ENCODE results near the gene CLEC10A. TPM values are rescaled to one million over a fixed set of nuclear protein-coding genes. Genes with fewer than 3 reads are reported as not detected.

CLEC10A gene
- polyA plus RNA-seq, 3 donors = 22.7 to 69.4 (median 61.9) TPM

GRCh38 chr17:7080456-7081041 lies 498 bp upstream of the CLEC10A start:
- DNase-seq = no peak
- H3K36me3 ChIP-seq (replicated peaks in 1 of 2; ENCODE audit: control insufficient read depth in 1 of 2, insufficient read depth in 2 of 2, low read length in 2 of 2) = no peaks in the 10 kb centered on the region
- no peaks in the 10 kb centered on the region for H3K79me2 ChIP-seq (ENCODE audit: insufficient read depth, low read length)
- Mint-ChIP-seq H3K4me1 (peaks cover 63% of the 10 kb centered on the region), H3K9me3 (peaks cover 0 to 6% (median 2%) of the 10 kb centered on the region in 7 donors), H3K4me3 (peak overlapping the region; percentile 17 to 78), H3K27ac (peak overlapping the region in 5 of 7 donors; percentile 7 to 82 (median 71)), H3K36me3 (peaks cover 18 to 22% of the 10 kb centered on the region in 2 donors), H3K27me3 (ENCODE audit: low read depth in 3 of 3) (peaks cover 2 to 8% (median 8%) of the 10 kb centered on the region in 3 donors)
- peak overlapping the region in 1 of 3 experiments; percentile 64 for H3K4me3 ChIP-seq (replicated peaks in 1 of 3; ENCODE audit: low read depth in 2 of 3, low read length in 3 of 3)
- H3K4me1 ChIP-seq (ENCODE audit: control insufficient read depth in 1 of 2, insufficient read depth in 2 of 2, low read length in 2 of 2) = peaks cover 50 to 60% of the 10 kb centered on the region in 2 donors
- no peaks in the 10 kb centered on the region for H4K20me1 ChIP-seq (ENCODE audit: insufficient read depth, low read length)
- no peaks in the 10 kb centered on the region for H3K9me3 ChIP-seq (replicated peaks in 1 of 2; ENCODE audit: control insufficient read depth in 1 of 2, insufficient read depth in 1 of 2, low read length in 2 of 2)
- no peak for TF ChIP-seq CTCF (IDR thresholded peaks at IDR 0.05)
- no peak overlapping the region for H2AFZ ChIP-seq (ENCODE audit: insufficient read depth, low read depth, low read length, poor library complexity, severe bottlenecking)
- intact Hi-C loops (cut with micrococcal nuclease) = no loop called here
- peak overlapping the region; percentile 46 for H3K4me2 ChIP-seq (replicated peaks; ENCODE audit: extremely low read depth, low read length, poor library complexity, severe bottlenecking)
- no peak overlapping the region for H3K9ac ChIP-seq (ENCODE audit: insufficient read depth, low read length, poor library complexity, severe bottlenecking)
- peak overlapping the region; percentile 47 to 50 for H3K27ac ChIP-seq (ENCODE audit: low read depth in 1 of 2, low read length in 2 of 2)
- 48% methylated on average over 4 of the region's 10 CpGs for WGBS (ENCODE audit: insufficient coverage)
- H3K27me3 ChIP-seq (ENCODE audit: control insufficient read depth in 2 of 2, insufficient read depth in 2 of 2, low read length in 2 of 2) = no peaks in the 10 kb centered on the region

- H3K9me3 Mint-ChIP-seq = peaks cover 0 to 5% (median 2%) of the 10 kb centered on the region in 7 donors
- Histone ChIP-seq H3K9me3 (replicated peaks in 1 of 2; ENCODE audit: control insufficient read depth in 1 of 2, insufficient read depth in 1 of 2, low read length in 2 of 2) (no peaks in the 10 kb centered on the region), H3K4me3 (replicated peaks in 1 of 3; ENCODE audit: low read depth in 2 of 3, low read length in 3 of 3) (peak overlapping the region in 2 of 3 experiments; percentile 1 to 24), H4K20me1 (ENCODE audit: insufficient read depth, low read length) (no peaks in the 10 kb centered on the region), H2AFZ (ENCODE audit: insufficient read depth, low read depth, low read length, poor library complexity, severe bottlenecking) (no peak overlapping the region), H3K27me3 (ENCODE audit: control insufficient read depth in 2 of 2, insufficient read depth in 2 of 2, low read length in 2 of 2) (no peaks in the 10 kb centered on the region), H3K36me3 (replicated peaks in 1 of 2; ENCODE audit: control insufficient read depth in 1 of 2, insufficient read depth in 2 of 2, low read length in 2 of 2) (peaks cover 0 to 3% of the 10 kb centered on the region in 2 donors), H3K9ac (ENCODE audit: insufficient read depth, low read length, poor library complexity, severe bottlenecking) (no peak overlapping the region), H3K79me2 (ENCODE audit: insufficient read depth, low read length) (no peaks in the 10 kb centered on the region), H3K27ac (ENCODE audit: low read depth in 1 of 2, low read length in 2 of 2) (no peak overlapping the region), H3K4me2 (replicated peaks; ENCODE audit: extremely low read depth, low read length, poor library complexity, severe bottlenecking) (peak overlapping the region; percentile 20), H3K4me1 (ENCODE audit: control insufficient read depth in 1 of 2, insufficient read depth in 2 of 2, low read length in 2 of 2) (peaks cover 39 to 48% of the 10 kb centered on the region in 2 donors)
- H3K27ac Mint-ChIP-seq = peak overlapping the region in 1 of 7 donors; percentile 28
- peaks cover 1 to 8% (median 7%) of the 10 kb centered on the region in 3 donors for H3K27me3 Mint-ChIP-seq (ENCODE audit: low read depth in 3 of 3)
- no peak for TF ChIP-seq CTCF (IDR thresholded peaks at IDR 0.05)
- DNase-seq = no peak
- H3K4me3 Mint-ChIP-seq = peak overlapping the region in 1 of 2 donors; percentile 64
- intact Hi-C loops (cut with micrococcal nuclease) = loop anchor here in 1 of 2 donors (10.0 kb wide), 1 partner anchor 1526 kb away; no protein-coding TSS in a partner anchor
- H3K36me3 Mint-ChIP-seq = peaks cover 28 to 34% of the 10 kb centered on the region in 2 donors
- 98% methylated on average over 8 of the region's 10 CpGs for WGBS (ENCODE audit: insufficient coverage)
- H3K4me1 Mint-ChIP-seq = peaks cover 52% of the 10 kb centered on the region
These were observed 1.3 kb downstream of the CLEC10A start for GRCh38 chr17:7078711-7079110.
